AG04450 (cell line): ENCODE results near the gene MEGF8. TPM values are rescaled to one million over a fixed set of nuclear protein-coding genes. Genes with fewer than 3 reads are reported as not detected.

Experiments used
- CTCF ChIA-PET: fragments of 300-600, 350-600 bp; formaldehyde crosslinking; extraction: SDS; loops from one replicate; lab custom pipeline; 2022; ENCODE audit warnings: antibody characterized with exemption, inconsistent platforms; lab: Charles Lee
- POLR2A ChIA-PET: fragments of 350-600 bp; formaldehyde crosslinking; extraction: SDS; loops from one replicate; lab custom pipeline; 2021; ENCODE audit warnings: antibody characterized with exemption, inconsistent platforms; lab: Yijun Ruan, JAX
- DNase-seq: peaks from one replicate; pipeline ENCODE4 v3.0.0-alpha.2; 2011; ENCODE audit warnings: low read depth, low spot score
- H3K27ac ChIP-seq: one replicate; pipeline ENCODE4 v1.5.1; 2012; ENCODE audit warnings: low read depth, low read length, control low read depth
- H3K27me3 ChIP-seq: one replicate; pipeline ENCODE4 v1.6.0; 2012; ENCODE audit warnings: low read length; ENCODE audit not compliant: control insufficient read depth, insufficient read depth
- H3K4me3 ChIP-seq: 2 replicates; pipeline ENCODE4 v1.5.1; 2011; ENCODE audit warnings: mild to moderate bottlenecking, low read depth, low read length, control low read depth
- H3K9me3 ChIP-seq: 2 replicates; pipeline ENCODE4 v1.5.1; 2012; ENCODE audit warnings: low read length; ENCODE audit not compliant: control insufficient read depth, insufficient read depth
- CTCF ChIP-seq: IDR thresholded peaks from 2 replicates; pipeline ENCODE4 v1.5.1; 2011; ENCODE audit warnings: low read depth, low read length, control low read depth, inconsistent platforms
- polyA plus RNA-seq: library from polyadenylated mRNA; depleted of rRNA; stranded (reverse); fragments of >200 nt; gene quantifications from 2 replicates; pipeline ENCODE4 v1.2.3, GENCODE V29; 2011

Gene MEGF8
- polyA plus RNA-seq, 1 experiment, result 10.6 TPM

- Histone ChIP-seq H3K4me3 (no peak within 1 kb of the TSS), H3K9me3 (no peaks in the 10 kb centered on the region; the same call in 1 of the 2 replicates), H3K27ac (no peak within 1 kb of the TSS), H3K27me3 (peaks cover 29% of the 10 kb centered on the region)
- TF ChIP-seq CTCF, result no peak
- ChIA-PET POLR2A (interaction anchor here (0.6 kb wide), 1 partner anchor 170 kb away, joined by 3 read pairs; the partner anchor contains the start of gene ZNF526), CTCF (no interaction called here)
- DNase-seq, result no peak
Measured at GRCh38 chr19:42389899-42390298, 64.5 kb downstream of the MEGF8 start, which contains the start of gene CNFN. TSS of gene CNFN (minus strand) at chr19:42390297. CDS start at chr19:42389037, 1,260 bp downstream.

- Histone ChIP-seq H3K4me3 (no peak overlapping the region), H3K9me3 (no peaks in the 10 kb centered on the region; the same call in 1 of the 2 replicates), H3K27ac (no peak overlapping the region), H3K27me3 (peaks cover 29% of the 10 kb centered on the region)
- no peak for DNase-seq
- ChIA-PET CTCF (interaction anchor here (0.8 kb wide), 1 partner anchor 48 kb away, joined by 3 read pairs; no protein-coding TSS in a partner anchor), POLR2A (no interaction called here)
- TF ChIP-seq CTCF, result no peak
Measured at GRCh38 chr19:42392165-42392564, 66.7 kb downstream of the MEGF8 start.

GRCh38 chr19:42394751-42395150 is 69.3 kb downstream of the MEGF8 start:
- H3K4me3 ChIP-seq, result no peak overlapping the region
- no peak for DNase-seq
- no peak for TF ChIP-seq CTCF
- no peak overlapping the region for H3K27ac ChIP-seq
- CTCF ChIA-PET, result interaction anchor here (0.6 kb wide), 1 partner anchor 21 kb away, joined by 4 read pairs; no protein-coding TSS in a partner anchor
- POLR2A ChIA-PET, result no interaction called here
- H3K9me3 ChIP-seq, result no peaks in the 10 kb centered on the region
- H3K27me3 ChIP-seq, result peaks cover 25% of the 10 kb centered on the region

GRCh38 chr19:42396381-42397262 is 71.2 kb downstream of the MEGF8 start:
- ChIA-PET CTCF (interaction anchor here (0.6 to 1.3 kb wide), 3 partner anchors 39 to 47 kb away, joined by 3 to 5 read pairs (median 3); no protein-coding TSS in a partner anchor), POLR2A (interaction anchor here (0.6 to 1.3 kb wide), 4 partner anchors 19 to 283 kb away, joined by 3 to 4 read pairs (median 4); no protein-coding TSS in a partner anchor)
- Histone ChIP-seq H3K9me3 (no peaks in the 10 kb centered on the region), H3K27me3 (peaks cover 10% of the 10 kb centered on the region), H3K27ac (peak overlapping the region; percentile 78), H3K4me3 (peak overlapping the region; percentile 81)
- DNase-seq, result peak; percentile 98
- no peak for TF ChIP-seq CTCF
